HEK293 (cell line): ENCODE data around the gene TMEFF1.

Experiments used
- CTCF ChIA-PET: fragments of 350-600 bp; formaldehyde crosslinking; extraction: SDS; loops from one replicate; lab custom pipeline; 2021; ENCODE audit warnings: antibody characterized with exemption; lab: Yijun Ruan, JAX
- POLR2A ChIA-PET: fragments of 300-600 bp; formaldehyde crosslinking; extraction: SDS; loops from one replicate; lab custom pipeline; 2020; ENCODE audit warnings: antibody characterized with exemption, inconsistent platforms; lab: Yijun Ruan, JAX
- H3K27ac ChIP-seq: fragments of 200-500 bp; sonication (Bioruptor generic); 2 replicates; pipeline ENCODE4 v1.5.1; 2014; ENCODE audit warnings: low read depth, low read length, control low read depth, inconsistent platforms; ENCODE audit errors: extremely low read depth
- H3K36me3 ChIP-seq, 2 experiments: fragments of 200-500 bp in 1 of 2; sonication (Bioruptor generic) in 1 of 2; 1 replicate in 1 of 2; 2 replicates in 1 of 2; pipeline ENCODE4 v1.5.1; 2014 to 2017; ENCODE audit warnings: inconsistent platforms in 2 of 2, low read length in 2 of 2; ENCODE audit not compliant: control insufficient read depth in 2 of 2, insufficient read depth in 1 of 2
- H3K4me1 ChIP-seq: fragments of 200-500 bp; sonication (Bioruptor generic); 2 replicates; pipeline ENCODE4 v1.5.1; 2014; ENCODE audit warnings: mild to moderate bottlenecking, low read length, inconsistent platforms; ENCODE audit not compliant: control insufficient read depth, insufficient read depth
- H3K4me3 ChIP-seq: 2 replicates; pipeline ENCODE4 v1.5.1; 2011; ENCODE audit warnings: low read depth, mild to moderate bottlenecking, control low read depth, low read length, moderate library complexity
- H3K9me3 ChIP-seq: fragments of 200-500 bp; sonication (Bioruptor generic); 2 replicates; pipeline ENCODE4 v1.5.1; 2014; ENCODE audit warnings: low read depth, low read length, inconsistent platforms; ENCODE audit not compliant: control insufficient read depth, insufficient read depth
- GLIS2 ChIP-seq: fragments of 450-650 bp; formaldehyde crosslinking; IDR thresholded peaks from 2 replicates; pipeline ENCODE4 v1.5.1; 2016; ENCODE audit warnings: missing biosample characterization, missing genetic modification characterization
- OVOL3 ChIP-seq: fragments of 450-650 bp; formaldehyde crosslinking; IDR thresholded peaks from 2 replicates; pipeline ENCODE4 v1.5.1; 2016; ENCODE audit warnings: missing biosample characterization, missing genetic modification characterization
- PBX3 ChIP-seq: sonication (generic); formaldehyde crosslinking; IDR thresholded peaks from 2 replicates; pipeline ENCODE4 v1.8.1; 2022; ENCODE audit warnings: mild to moderate bottlenecking, moderate library complexity, missing genetic modification reagents
- SALL2 ChIP-seq: fragments of 450-650 bp; formaldehyde crosslinking; IDR thresholded peaks from 2 replicates; pipeline ENCODE4 v1.5.0; 2017; ENCODE audit warnings: missing biosample characterization, mild to moderate bottlenecking, missing genetic modification characterization, borderline replicate concordance
- SETDB1 ChIP-seq: IDR thresholded peaks from one replicate; pipeline ENCODE4 v1.6.1; 2017; ENCODE audit warnings: mild to moderate bottlenecking, low read length, moderate library complexity, mixed read lengths; ENCODE audit not compliant: insufficient read length
- TRIM28 ChIP-seq: IDR thresholded peaks from 2 replicates; pipeline ENCODE4 v1.6.1; 2011; ENCODE audit warnings: low read length, control low read depth, borderline replicate concordance
- TSHZ1 ChIP-seq: fragments of 450-650 bp; formaldehyde crosslinking; IDR thresholded peaks from 2 replicates; pipeline ENCODE4 v1.5.1; 2016; ENCODE audit warnings: missing biosample characterization, missing genetic modification characterization, borderline replicate concordance
- ZBTB20 ChIP-seq: fragments of 450-650 bp; formaldehyde crosslinking; IDR thresholded peaks from 2 replicates; pipeline ENCODE4 v1.5.1; 2016; ENCODE audit warnings: missing biosample characterization, missing genetic modification characterization
- ZFP37 ChIP-seq: fragments of 450-650 bp; formaldehyde crosslinking; IDR thresholded peaks from 2 replicates; pipeline ENCODE4 v1.5.1; 2016; ENCODE audit warnings: missing biosample characterization, missing genetic modification characterization
- ZIC2 ChIP-seq: fragments of 450-650 bp; formaldehyde crosslinking; IDR thresholded peaks from 2 replicates; pipeline ENCODE4 v1.5.1; 2016; ENCODE audit warnings: missing biosample characterization, missing genetic modification characterization
- ZNF10 ChIP-seq: fragments of 450-650 bp; formaldehyde crosslinking; IDR thresholded peaks from 2 replicates; pipeline ENCODE4 v1.5.1; 2017; ENCODE audit warnings: missing biosample characterization, missing genetic modification characterization
- ZNF121 ChIP-seq: fragments of 450-650 bp; formaldehyde crosslinking; IDR thresholded peaks from 2 replicates; pipeline ENCODE4 v1.5.1; 2016; ENCODE audit warnings: missing biosample characterization, missing genetic modification characterization
- ZNF416 ChIP-seq: fragments of 450-650 bp; formaldehyde crosslinking; IDR thresholded peaks from 2 replicates; pipeline ENCODE4 v1.5.1; 2016; ENCODE audit warnings: missing biosample characterization, missing genetic modification characterization
- ZNF560 ChIP-seq: fragments of 450-650 bp; formaldehyde crosslinking; IDR thresholded peaks from 2 replicates; pipeline ENCODE4 v1.5.1; 2017; ENCODE audit warnings: missing biosample characterization, missing genetic modification characterization, borderline replicate concordance
- ZNF664 ChIP-seq: fragments of 450-650 bp; formaldehyde crosslinking; IDR thresholded peaks from 2 replicates; pipeline ENCODE4 v1.5.1; 2016; ENCODE audit warnings: missing biosample characterization, missing genetic modification characterization
- ZSCAN5A ChIP-seq: fragments of 450-650 bp; formaldehyde crosslinking; IDR thresholded peaks from 2 replicates; pipeline ENCODE4 v1.5.1; 2016; ENCODE audit warnings: missing biosample characterization, missing genetic modification characterization
- TF ChIP-seq, protein P1 (sequence below): fragments of 450-650 bp; formaldehyde crosslinking; IDR thresholded peaks from 2 replicates; pipeline ENCODE4 v1.5.1; 2017; ENCODE audit warnings: missing biosample characterization, missing genetic modification characterization
- TF ChIP-seq, protein P2 (sequence below): fragments of 450-650 bp; formaldehyde crosslinking; IDR thresholded peaks from 2 replicates; pipeline ENCODE4 v1.5.1; 2016; ENCODE audit warnings: missing biosample characterization, missing genetic modification characterization

Gene TMEFF1

DNA sequence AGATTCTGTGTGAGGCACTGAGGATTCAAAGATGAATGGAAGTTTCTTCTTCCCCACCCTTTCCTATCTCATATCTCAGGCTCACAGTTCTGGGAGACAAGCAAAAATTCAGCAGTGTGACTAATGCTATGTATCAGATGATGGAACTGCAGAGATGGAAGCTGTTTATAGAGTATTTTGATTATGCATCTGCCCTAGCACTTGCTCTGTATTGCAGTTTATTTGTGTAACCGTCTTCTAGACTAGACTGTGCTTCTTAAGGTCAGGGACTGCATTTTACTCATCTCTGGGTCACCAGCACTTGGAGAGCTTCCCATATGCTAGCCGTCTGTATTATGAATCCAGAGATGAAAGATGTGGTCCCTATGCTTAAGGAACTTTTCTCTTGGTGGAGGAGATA lies 117.5 kb downstream of the TMEFF1 start:
- TF ChIP-seq SALL2 (tag by site-specific recombination) (no peak), TRIM28 (no peak), ZSCAN5A (tag by site-specific recombination) (no peak), ZIC2 (tag by site-specific recombination) (no peak)
- TF ChIP-seq, all 188 proteins: peak for 0
- Histone ChIP-seq H3K36me3 (peaks cover 0 to 13% of the 10 kb centered on the region in 2 experiments; a peak in 1 of 3 replicates), H3K27ac (no peak overlapping the region), H3K9me3 (no peaks in the 10 kb centered on the region), H3K4me3 (no peak overlapping the region), H3K4me1 (no peaks in the 10 kb centered on the region)
- ChIA-PET CTCF (interaction anchor here (3.0 kb wide), 1 partner anchor 85 kb away, joined by 12 read pairs; no protein-coding TSS in a partner anchor), POLR2A (no interaction called here)

- Histone ChIP-seq H3K4me1 (no peaks in the 10 kb centered on the region), H3K4me3 (no peak overlapping the region), H3K9me3 (no peaks in the 10 kb centered on the region), H3K27ac (no peak overlapping the region), H3K36me3 (peaks cover 0 to 6% of the 10 kb centered on the region in 2 experiments; a peak in 1 of 3 replicates)
- POLR2A ChIA-PET = no interaction called here
- CTCF ChIA-PET = interaction anchor here (3.0 kb wide), 1 partner anchor 85 kb away, joined by 12 read pairs; no protein-coding TSS in a partner anchor
- TF ChIP-seq PBX3 (no peak), TSHZ1 (tag by site-specific recombination) (no peak), ZNF10 (tag by site-specific recombination) (no peak), ZNF664 (tag by site-specific recombination) (no peak), GLIS2 (tag by site-specific recombination) (no peak), ZNF121 (tag by site-specific recombination) (no peak), ZFP37 (tag by site-specific recombination) (no peak), ZNF416 (no peak), SETDB1 (no peak), OVOL3 (tag by site-specific recombination) (no peak), ZNF560 (no peak), ZBTB20 (tag by site-specific recombination) (no peak)
- TF ChIP-seq, protein P1, sequence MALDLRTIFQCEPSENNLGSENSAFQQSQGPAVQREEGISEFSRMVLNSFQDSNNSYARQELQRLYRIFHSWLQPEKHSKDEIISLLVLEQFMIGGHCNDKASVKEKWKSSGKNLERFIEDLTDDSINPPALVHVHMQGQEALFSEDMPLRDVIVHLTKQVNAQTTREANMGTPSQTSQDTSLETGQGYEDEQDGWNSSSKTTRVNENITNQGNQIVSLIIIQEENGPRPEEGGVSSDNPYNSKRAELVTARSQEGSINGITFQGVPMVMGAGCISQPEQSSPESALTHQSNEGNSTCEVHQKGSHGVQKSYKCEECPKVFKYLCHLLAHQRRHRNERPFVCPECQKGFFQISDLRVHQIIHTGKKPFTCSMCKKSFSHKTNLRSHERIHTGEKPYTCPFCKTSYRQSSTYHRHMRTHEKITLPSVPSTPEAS (tag by site-specific recombination) = no peak
- TF ChIP-seq, protein P2, sequence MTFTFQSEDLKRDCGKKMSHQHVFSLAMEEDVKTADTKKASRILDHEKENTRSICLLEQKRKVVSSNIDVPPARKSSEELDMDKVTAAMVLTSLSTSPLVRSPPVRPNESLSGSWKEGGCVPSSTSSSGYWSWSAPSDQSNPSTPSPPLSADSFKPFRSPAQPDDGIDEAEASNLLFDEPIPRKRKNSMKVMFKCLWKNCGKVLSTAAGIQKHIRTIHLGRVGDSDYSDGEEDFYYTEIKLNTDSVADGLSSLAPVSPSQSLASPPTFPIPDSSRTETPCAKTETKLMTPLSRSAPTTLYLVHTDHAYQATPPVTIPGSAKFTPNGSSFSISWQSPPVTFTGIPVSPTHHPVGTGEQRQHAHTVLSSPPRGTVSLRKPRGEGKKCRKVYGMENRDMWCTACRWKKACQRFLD (tag by site-specific recombination) = no peak
Measured at GRCh38 chr9:100591139-100591538, 118.2 kb downstream of the TMEFF1 start.
